Measurements from ENCODE around the gene NR2F1-AS1. TPM values are rescaled to one million over a fixed set of nuclear protein-coding genes. Genes with fewer than 3 reads are reported as not detected.

The NR2F1-AS1 gene
- total RNA-seq, 2 donors from 2014 or later: 11.9 to 12.4 TPM

DNA sequence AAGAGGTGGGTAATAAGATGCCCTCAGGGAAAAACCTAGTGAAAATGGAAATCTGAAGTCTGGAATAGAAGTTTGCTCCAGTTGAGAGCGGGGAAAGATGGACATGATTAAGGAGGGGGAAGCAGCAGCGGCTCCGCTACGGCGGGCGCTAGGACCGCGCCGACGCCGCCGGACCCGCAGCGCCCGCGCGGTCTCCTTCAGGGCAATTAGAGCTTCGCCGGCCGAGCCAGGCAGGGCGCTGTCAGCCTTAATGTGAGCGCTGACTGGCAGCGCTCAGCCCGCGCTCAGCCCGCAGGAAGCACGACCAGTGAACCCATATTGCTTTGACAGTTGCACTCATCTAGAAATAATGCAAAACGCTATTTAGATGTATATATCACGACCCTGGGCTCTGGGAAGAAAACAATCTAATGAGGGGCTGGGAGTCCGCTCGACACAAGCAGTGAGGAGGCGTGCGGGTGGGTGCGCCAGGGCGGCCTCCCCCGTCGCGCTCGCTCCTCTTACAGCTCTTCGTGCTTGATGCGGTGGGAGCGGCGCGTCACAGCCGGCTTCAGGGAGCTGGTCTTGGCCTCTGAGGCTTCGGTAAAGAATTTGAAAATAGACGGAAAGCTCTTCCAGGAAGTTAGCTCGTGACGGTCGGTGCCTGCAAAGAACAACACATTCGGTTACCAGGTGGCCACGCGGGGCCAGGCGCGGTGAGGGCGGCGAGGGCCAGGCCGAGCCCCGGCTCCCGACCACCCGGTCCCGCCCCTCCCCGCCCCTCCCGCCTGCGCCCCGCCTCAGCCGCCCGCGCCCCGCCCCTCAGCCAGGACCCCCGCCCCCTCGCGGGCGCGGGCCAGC lies 39.7 kb upstream of the NR2F1-AS1 start:
- DNase-seq (ENCODE audit: low spot score): peak; percentile 41
- no peaks in the 10 kb centered on the region for H3K36me3 ChIP-seq
- no peaks in the 10 kb centered on the region for H3K4me1 ChIP-seq (replicated peaks)
- intact Hi-C loops (cut with DNase I): no loop called here
- peak overlapping the region; percentile 53 to 56 for H3K4me3 ChIP-seq
- TF ChIP-seq, protein P1, sequence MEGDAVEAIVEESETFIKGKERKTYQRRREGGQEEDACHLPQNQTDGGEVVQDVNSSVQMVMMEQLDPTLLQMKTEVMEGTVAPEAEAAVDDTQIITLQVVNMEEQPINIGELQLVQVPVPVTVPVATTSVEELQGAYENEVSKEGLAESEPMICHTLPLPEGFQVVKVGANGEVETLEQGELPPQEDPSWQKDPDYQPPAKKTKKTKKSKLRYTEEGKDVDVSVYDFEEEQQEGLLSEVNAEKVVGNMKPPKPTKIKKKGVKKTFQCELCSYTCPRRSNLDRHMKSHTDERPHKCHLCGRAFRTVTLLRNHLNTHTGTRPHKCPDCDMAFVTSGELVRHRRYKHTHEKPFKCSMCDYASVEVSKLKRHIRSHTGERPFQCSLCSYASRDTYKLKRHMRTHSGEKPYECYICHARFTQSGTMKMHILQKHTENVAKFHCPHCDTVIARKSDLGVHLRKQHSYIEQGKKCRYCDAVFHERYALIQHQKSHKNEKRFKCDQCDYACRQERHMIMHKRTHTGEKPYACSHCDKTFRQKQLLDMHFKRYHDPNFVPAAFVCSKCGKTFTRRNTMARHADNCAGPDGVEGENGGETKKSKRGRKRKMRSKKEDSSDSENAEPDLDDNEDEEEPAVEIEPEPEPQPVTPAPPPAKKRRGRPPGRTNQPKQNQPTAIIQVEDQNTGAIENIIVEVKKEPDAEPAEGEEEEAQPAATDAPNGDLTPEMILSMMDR (IDR thresholded peaks at IDR 0.05): peak in 1 of 4 experiments; percentile 8
- TF ChIP-seq POLR2AphosphoS5 (IDR thresholded peaks at IDR 0.05) (peak; percentile 17), POLR2A (IDR thresholded peaks at IDR 0.05) (no peak)
- no peaks in the 10 kb centered on the region for H3K9me3 ChIP-seq
- no peaks in the 10 kb centered on the region for H3K27me3 ChIP-seq (replicated peaks; ENCODE audit: insufficient read depth)
- WGBS: under 1% methylated on average over 65 of the region's 75 CpGs
- peak overlapping the region; percentile 63 to 64 for H3K27ac ChIP-seq

DNA sequence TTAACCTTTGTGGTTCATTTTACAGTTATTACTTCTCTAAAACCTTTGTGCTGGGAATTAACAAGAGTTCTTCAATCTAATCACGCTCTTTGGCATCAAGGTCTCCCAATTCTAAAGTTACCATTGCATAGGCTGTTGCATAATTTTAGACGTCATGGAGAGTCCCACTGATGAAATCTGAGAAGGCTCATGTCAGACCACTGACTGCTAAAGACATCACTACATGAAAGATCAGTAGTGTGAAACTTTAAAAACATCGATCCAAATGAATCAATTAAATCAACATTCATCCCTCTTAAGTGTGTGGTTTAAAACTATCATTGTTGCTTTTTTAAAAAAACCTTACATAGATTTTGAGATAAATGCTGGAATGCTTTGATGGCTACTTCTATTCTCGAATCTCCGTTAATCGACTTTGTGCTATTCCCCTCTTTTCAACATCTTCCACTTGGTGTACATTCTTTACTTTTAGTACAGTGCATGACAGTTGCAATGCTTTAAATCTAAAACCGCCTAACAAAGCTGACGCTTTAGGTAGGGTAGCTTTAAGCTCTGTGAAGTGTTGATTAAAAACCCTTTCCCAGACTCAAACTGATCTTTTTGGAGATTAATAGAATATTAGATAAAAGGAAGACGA lies 35.6 kb upstream of the NR2F1-AS1 start:
- Histone ChIP-seq H3K27ac (no peak overlapping the region), H3K27me3 (replicated peaks; ENCODE audit: insufficient read depth) (no peaks in the 10 kb centered on the region), H3K9me3 (no peaks in the 10 kb centered on the region), H3K36me3 (no peaks in the 10 kb centered on the region), H3K4me3 (no peak overlapping the region), H3K4me1 (replicated peaks) (no peaks in the 10 kb centered on the region)
- TF ChIP-seq POLR2A (IDR thresholded peaks at IDR 0.05) (no peak), POLR2AphosphoS5 (IDR thresholded peaks at IDR 0.05) (no peak)
- TF ChIP-seq, protein P1 (IDR thresholded peaks at IDR 0.05): no peak
- no peak for DNase-seq (ENCODE audit: low spot score)
- intact Hi-C loops (cut with DNase I): loop anchor here (10.0 kb wide), 1 partner anchor 188 kb away; no protein-coding TSS in a partner anchor
- 84% methylated on average over 9 of the region's 9 CpGs for WGBS

DNA sequence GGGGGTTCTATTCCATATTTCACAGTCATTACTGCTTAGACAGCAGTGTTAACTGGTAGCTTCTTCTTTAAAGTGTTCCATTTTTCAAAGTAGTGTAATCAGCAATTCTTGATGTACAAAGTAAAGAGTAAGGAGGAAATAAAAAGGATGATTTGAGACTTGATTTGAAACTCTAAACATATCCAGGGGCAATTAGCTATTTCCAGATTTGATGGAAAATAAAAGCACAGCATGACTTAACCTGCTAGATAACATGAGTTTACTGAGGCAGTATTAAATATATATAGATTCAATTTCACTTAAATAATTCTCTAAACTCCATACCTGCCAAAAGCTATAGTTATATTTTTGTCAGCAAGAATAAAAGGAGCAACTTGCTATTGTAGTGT lies 31.8 kb upstream of the NR2F1-AS1 start:
- intact Hi-C loops (cut with DNase I): loop anchor here (10.0 kb wide), 1 partner anchor 192 kb away; no protein-coding TSS in a partner anchor
- Histone ChIP-seq H3K27me3 (replicated peaks; ENCODE audit: insufficient read depth) (peaks cover 8% of the 10 kb centered on the region), H3K4me3 (no peak overlapping the region), H3K9me3 (no peaks in the 10 kb centered on the region), H3K4me1 (replicated peaks) (no peaks in the 10 kb centered on the region), H3K27ac (no peak overlapping the region), H3K36me3 (no peaks in the 10 kb centered on the region)
- DNase-seq (ENCODE audit: low spot score): no peak
- TF ChIP-seq POLR2AphosphoS5 (IDR thresholded peaks at IDR 0.05) (no peak), POLR2A (IDR thresholded peaks at IDR 0.05) (no peak)
- TF ChIP-seq, protein P1 (IDR thresholded peaks at IDR 0.05): no peak

DNA sequence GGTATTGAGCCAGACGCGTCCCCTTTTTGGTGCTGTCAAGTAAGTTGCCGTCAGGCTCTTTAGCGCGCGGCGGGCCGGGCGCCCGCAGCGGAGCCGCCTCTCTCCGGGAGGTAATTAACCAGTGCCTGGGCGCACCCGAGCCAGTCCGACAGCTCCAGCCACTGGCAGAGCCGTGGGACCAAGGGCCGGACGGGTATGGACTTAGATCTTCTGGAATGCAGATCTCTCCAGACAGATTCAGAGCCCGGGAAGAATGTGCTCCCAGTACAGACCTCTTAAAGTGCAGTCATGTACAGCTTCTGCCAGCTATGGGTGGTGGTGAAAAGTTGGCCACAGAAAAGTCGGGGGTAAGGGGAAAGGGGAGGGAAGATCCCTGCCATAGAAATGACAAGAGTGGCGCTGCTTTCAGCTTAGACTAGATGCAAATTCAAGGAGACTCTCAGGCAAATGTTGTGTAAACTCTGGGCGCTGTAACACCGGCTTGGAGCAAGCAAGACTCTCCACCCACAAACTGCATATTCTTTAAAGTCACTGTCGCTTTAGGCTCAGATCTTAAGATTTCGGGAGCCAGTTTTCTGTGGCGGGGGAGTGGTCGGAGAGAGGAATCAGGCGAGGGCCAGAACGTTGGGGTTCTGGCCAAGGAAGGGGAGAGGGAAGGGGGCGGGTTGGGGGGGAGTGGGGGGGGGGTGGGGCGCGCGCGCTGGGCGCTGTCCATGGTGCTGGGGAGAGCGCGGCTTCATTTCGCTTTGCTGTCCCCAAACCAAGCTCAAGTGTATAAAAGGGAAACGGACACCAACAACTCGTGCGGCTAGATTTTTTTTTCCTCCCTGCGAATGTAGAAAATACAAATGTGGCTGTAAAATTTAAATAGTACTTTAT lies 31.2 kb upstream of the NR2F1-AS1 start:
- TF ChIP-seq POLR2A (IDR thresholded peaks at IDR 0.05) (no peak), POLR2AphosphoS5 (IDR thresholded peaks at IDR 0.05) (no peak)
- TF ChIP-seq, protein P1 (IDR thresholded peaks at IDR 0.05): no peak
- 2% methylated on average over 41 of the region's 43 CpGs for WGBS
- Histone ChIP-seq H3K9me3 (no peaks in the 10 kb centered on the region), H3K27me3 (replicated peaks; ENCODE audit: insufficient read depth) (peaks cover 8% of the 10 kb centered on the region), H3K27ac (no peak overlapping the region), H3K4me1 (replicated peaks) (no peaks in the 10 kb centered on the region), H3K36me3 (no peaks in the 10 kb centered on the region), H3K4me3 (no peak overlapping the region)
- DNase-seq (ENCODE audit: low spot score): no peak
- intact Hi-C loops (cut with DNase I): loop anchor here (10.0 kb wide), 1 partner anchor 193 kb away; no protein-coding TSS in a partner anchor

All from prostate gland (tissue), 2 donors.